PC-9 (cell line): ENCODE results near the gene NUDT16L1.

ENCODE experiments used
- CTCF ChIP-seq: fragments of 200-600 bp; sonication (generic); conservative IDR thresholded peaks from 2 replicates; pipeline ENCODE4 v1.6.1; 2017; ENCODE audit warnings: mixed run types, antibody characterized with exemption, mild to moderate bottlenecking, moderate library complexity
- EZH2 ChIP-seq: fragments of 200-600 bp; sonication (generic); IDR thresholded peaks from 2 replicates; pipeline ENCODE4 v1.8.0; 2017; ENCODE audit warnings: antibody characterized with exemption, low read depth

GRCh38 chr16:4675864-4676786 lies 17.2 kb upstream of the NUDT16L1 start:
- TF ChIP-seq CTCF (no peak), EZH2 (no peak)
